ENCODE data around the gene DLD. TPM values are rescaled to one million over a fixed set of nuclear protein-coding genes. Genes with fewer than 3 reads are reported as not detected.

DLD gene
- polyA plus RNA-seq, 1 donor (not counting 4 experiments of a cell fraction or from before 2014, with no cell fraction given), result 153 TPM

GRCh38 chr7:107946881-107947280 is 55.9 kb downstream of the DLD start:
- H3K4me2 ChIP-seq (ENCODE audit: control insufficient read depth, extremely low read depth, insufficient read depth, low read depth, low read length), result no peak overlapping the region
- peaks cover 22 to 54% of the 10 kb centered on the region in 2 experiments for H3K36me3 ChIP-seq (ENCODE audit: control insufficient read depth in 2 of 2, extremely low read depth in 1 of 2, insufficient read depth in 2 of 2, low read length in 2 of 2)
- no peak overlapping the region for H3K27ac ChIP-seq (ENCODE audit: control insufficient read depth, insufficient read depth, low read length)
- H3K9me3 ChIP-seq (ENCODE audit: control insufficient read depth, low read depth, low read length), result no peaks in the 10 kb centered on the region
- H3K4me1 ChIP-seq (ENCODE audit: control insufficient read depth, extremely low read depth, insufficient read depth, low read length), result peaks cover 18% of the 10 kb centered on the region
- no peak overlapping the region for H3K4me3 ChIP-seq (ENCODE audit: control insufficient read depth in 2 of 3, extremely low read depth in 1 of 3, insufficient read depth in 2 of 3, low read depth in 1 of 3, low read length in 3 of 3)
- no peak overlapping the region for H3K9ac ChIP-seq (ENCODE audit: control insufficient read depth, extremely low read depth, insufficient read depth, low read length)
- TF ChIP-seq, protein P1, sequence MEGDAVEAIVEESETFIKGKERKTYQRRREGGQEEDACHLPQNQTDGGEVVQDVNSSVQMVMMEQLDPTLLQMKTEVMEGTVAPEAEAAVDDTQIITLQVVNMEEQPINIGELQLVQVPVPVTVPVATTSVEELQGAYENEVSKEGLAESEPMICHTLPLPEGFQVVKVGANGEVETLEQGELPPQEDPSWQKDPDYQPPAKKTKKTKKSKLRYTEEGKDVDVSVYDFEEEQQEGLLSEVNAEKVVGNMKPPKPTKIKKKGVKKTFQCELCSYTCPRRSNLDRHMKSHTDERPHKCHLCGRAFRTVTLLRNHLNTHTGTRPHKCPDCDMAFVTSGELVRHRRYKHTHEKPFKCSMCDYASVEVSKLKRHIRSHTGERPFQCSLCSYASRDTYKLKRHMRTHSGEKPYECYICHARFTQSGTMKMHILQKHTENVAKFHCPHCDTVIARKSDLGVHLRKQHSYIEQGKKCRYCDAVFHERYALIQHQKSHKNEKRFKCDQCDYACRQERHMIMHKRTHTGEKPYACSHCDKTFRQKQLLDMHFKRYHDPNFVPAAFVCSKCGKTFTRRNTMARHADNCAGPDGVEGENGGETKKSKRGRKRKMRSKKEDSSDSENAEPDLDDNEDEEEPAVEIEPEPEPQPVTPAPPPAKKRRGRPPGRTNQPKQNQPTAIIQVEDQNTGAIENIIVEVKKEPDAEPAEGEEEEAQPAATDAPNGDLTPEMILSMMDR (optimal IDR thresholded peaks at IDR 0.05 in 1 of 3, IDR thresholded peaks at IDR 0.05 in 1 of 3, conservative IDR thresholded peaks at IDR 0.05 in 1 of 3; ENCODE audit: extremely low read depth in 1 of 3, insufficient read depth in 2 of 3, low read length in 3 of 3), result no peak
- no peak for TF ChIP-seq EZH2 (IDR thresholded peaks at IDR 0.05; ENCODE audit: low read length)
- H3K27me3 ChIP-seq (ENCODE audit: control insufficient read depth, extremely low read depth, insufficient read depth, low read length), result no peaks in the 10 kb centered on the region
- H4K20me1 ChIP-seq (ENCODE audit: control insufficient read depth, extremely low read depth, insufficient read depth, low read length), result no peaks in the 10 kb centered on the region
- dilution Hi-C loops (cut with MboI; ENCODE audit: extremely low pct_ligation_motif_present, low sequenced_read_pairs), result no loop called here
- DNase-seq (ENCODE audit: low read depth, low spot score), result no peak
- peaks cover 3% of the 10 kb centered on the region for H3K9me1 ChIP-seq (ENCODE audit: control insufficient read depth, extremely low read depth, insufficient read depth, low read length)
- H2AFZ ChIP-seq (ENCODE audit: control insufficient read depth, low read length), result no peak overlapping the region
- FAIRE-seq, result no peak
- no peaks in the 10 kb centered on the region for H3K79me2 ChIP-seq (ENCODE audit: control insufficient read depth, insufficient read depth, low read length)

- H3K79me2 ChIP-seq (ENCODE audit: control insufficient read depth, insufficient read depth, low read length), result no peaks in the 10 kb centered on the region
- no peak overlapping the region for H3K4me3 ChIP-seq (ENCODE audit: control insufficient read depth in 2 of 3, extremely low read depth in 1 of 3, insufficient read depth in 2 of 3, low read depth in 1 of 3, low read length in 3 of 3)
- H3K9me1 ChIP-seq (ENCODE audit: control insufficient read depth, extremely low read depth, insufficient read depth, low read length), result peaks cover 3% of the 10 kb centered on the region
- FAIRE-seq (peak; percentile 57), DNase-seq (ENCODE audit: low read depth, low spot score) (no peak)
- H3K27ac ChIP-seq (ENCODE audit: control insufficient read depth, insufficient read depth, low read length), result peak overlapping the region; percentile 16
- no peaks in the 10 kb centered on the region for H3K9me3 ChIP-seq (ENCODE audit: control insufficient read depth, low read depth, low read length)
- TF ChIP-seq EZH2 (IDR thresholded peaks at IDR 0.05; ENCODE audit: low read length), result no peak
- TF ChIP-seq, protein P1 (optimal IDR thresholded peaks at IDR 0.05 in 1 of 3, IDR thresholded peaks at IDR 0.05 in 1 of 3, conservative IDR thresholded peaks at IDR 0.05 in 1 of 3; ENCODE audit: extremely low read depth in 1 of 3, insufficient read depth in 2 of 3, low read length in 3 of 3), result no peak
- H3K9ac ChIP-seq (ENCODE audit: control insufficient read depth, extremely low read depth, insufficient read depth, low read length), result no peak overlapping the region
- H3K4me1 ChIP-seq (ENCODE audit: control insufficient read depth, extremely low read depth, insufficient read depth, low read length), result peaks cover 36% of the 10 kb centered on the region
- peak overlapping the region; percentile 12 for H3K4me2 ChIP-seq (ENCODE audit: control insufficient read depth, extremely low read depth, insufficient read depth, low read depth, low read length)
- dilution Hi-C loops (cut with MboI; ENCODE audit: extremely low pct_ligation_motif_present, low sequenced_read_pairs), result no loop called here
- H3K27me3 ChIP-seq (ENCODE audit: control insufficient read depth, extremely low read depth, insufficient read depth, low read length), result no peaks in the 10 kb centered on the region
- H2AFZ ChIP-seq (ENCODE audit: control insufficient read depth, low read length), result no peak overlapping the region
- H4K20me1 ChIP-seq (ENCODE audit: control insufficient read depth, extremely low read depth, insufficient read depth, low read length), result no peaks in the 10 kb centered on the region
- H3K36me3 ChIP-seq (ENCODE audit: control insufficient read depth in 2 of 2, extremely low read depth in 1 of 2, insufficient read depth in 2 of 2, low read length in 2 of 2), result peaks cover 20 to 48% of the 10 kb centered on the region in 2 experiments
Measured at GRCh38 chr7:107948645-107949442, 57.9 kb downstream of the DLD start.
